Activated CD8-positive, alpha-beta memory T cell treated with anti-CD3 and anti-CD28 coated beads for 4 hours (primary cell): ENCODE data around the gene IDH2.
A peak's percentile ranks its signal among the peaks of the same experiment; 100 is the strongest.

Experiments used
- DNase-seq, 2 donors: peaks; one replicate each; pipeline ENCODE4 v3.0.0-alpha.2; 2020; ENCODE audit warnings: low read depth in 2 of 2

The IDH2 gene

GRCh38 chr15:90044916-90045371 lies 57.3 kb downstream of the IDH2 start:
- DNase-seq = no peak

DNA sequence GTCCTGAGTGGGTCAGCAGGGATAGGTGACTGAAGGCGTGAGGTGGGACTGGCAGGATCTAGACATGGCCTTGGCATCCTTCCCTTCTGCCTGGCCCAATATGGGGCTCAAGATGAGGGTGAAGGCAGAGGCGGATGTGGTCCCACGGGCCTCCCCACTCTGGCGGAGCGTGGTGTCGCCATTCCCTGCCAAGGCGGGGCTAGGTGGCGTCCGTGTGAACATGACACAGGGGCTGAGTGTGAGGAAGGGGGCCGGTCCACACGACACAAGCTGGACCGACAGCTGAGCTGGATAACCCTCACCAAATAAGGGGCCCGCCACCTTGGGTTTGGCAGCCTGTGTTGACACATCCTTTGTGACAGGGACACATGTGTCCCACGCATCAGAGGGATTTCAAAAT lies 58.1 kb downstream of the IDH2 start:
- DNase-seq = no peak

- no peak for DNase-seq
These were observed 58.7 kb downstream of the IDH2 start for GRCh38 chr15:90043530-90044010.

DNA sequence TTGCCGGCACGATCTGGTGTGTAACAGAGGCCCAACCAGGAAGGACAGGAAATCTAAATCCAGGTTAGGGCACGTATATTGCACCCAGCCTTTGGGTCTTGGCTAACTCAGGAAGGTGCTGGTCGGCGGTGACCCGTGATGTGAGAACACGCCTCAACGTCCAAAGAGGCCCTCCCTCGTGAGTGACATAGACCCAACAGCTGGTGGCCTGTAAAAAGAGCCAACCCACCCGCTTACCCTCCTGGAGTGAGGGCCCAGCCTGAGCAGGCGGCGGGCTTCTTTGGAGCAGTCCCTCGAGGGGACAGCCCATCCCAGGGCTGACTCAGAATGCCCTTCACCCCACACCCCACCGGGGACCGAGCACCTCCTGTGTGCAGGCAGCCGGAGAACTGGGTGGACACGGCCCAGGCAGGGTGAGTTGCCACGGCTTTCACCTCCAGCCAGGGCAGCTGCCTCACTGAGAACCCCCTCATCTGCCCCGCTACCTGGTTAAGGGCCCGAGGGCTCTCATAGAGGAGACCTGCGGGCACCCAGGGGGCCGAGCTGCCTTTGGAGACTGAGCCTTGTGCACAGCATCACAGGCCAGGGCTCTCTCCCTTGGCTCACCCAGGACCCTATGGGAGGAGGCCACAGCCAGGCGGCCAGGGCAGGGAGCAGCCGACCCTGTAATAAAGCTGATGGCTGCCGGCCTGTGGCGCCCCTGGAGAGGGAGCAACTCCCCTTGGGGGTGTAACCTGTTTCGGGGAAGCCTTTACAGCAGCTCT lies 59.3 kb downstream of the IDH2 start:
- DNase-seq = no peak

DNA sequence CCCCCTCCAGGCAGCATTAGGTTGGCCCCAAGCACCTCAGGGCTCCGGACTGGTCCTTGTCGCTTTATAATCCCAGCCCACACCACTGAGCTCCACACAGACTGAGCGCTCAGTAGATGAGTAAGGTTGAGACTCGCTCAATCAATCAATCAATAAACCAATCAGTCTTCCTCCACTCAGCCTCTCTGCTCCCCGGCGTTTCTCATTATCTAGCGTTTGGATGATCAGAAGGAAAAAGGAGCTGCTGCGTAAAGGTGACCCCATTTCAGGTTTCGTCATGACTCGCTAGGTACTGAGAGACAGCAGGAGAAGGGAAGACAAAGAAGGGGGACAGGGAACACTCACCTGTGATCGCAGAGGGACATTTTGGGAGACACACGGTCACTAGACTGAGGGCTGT lies 59.9 kb downstream of the IDH2 start:
- no peak for DNase-seq

DNA sequence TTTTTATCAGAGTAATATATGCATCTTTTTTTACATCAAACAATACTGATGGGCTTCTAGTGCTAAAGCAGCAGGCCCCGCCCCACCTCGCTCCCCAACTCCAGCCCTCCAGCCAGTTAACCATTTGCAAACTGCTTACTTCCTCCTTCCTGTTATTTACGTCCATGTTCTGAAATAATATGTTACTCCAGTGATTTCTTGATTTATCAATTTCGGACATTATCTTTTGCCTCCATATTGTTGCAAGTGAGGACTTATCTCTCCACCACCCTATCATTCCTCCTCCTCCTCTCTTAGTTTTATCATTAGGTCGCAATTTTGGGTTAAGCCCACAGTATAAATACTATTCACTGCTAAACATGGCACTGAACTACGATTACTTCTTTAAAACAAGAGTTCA lies 61.6 kb downstream of the IDH2 start:
- no peak for DNase-seq

- DNase-seq = no peak
These were observed 62.3 kb downstream of the IDH2 start for GRCh38 chr15:90039996-90040395.

DNA sequence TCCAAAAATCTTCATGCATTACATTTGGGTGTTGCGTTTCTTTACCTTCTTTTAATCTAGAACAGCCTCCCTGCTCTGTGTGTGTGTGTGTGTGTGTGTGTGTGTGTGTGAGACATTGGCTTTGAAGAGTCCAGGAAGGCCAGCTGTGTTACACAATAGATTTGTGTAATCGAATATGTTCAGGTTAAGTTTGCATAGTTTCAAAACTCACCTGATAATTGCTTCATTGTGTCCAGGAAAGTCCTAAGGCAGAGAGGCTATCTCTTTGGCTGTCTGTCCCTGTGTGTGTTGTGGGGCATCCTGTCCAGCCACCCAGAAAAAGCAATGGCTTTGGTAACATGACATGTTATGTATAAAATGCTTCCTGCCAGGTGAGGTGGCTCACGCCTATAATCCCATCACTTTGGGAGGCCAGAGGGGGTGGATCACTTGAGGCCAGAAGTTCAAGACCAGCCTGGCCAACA lies 63.6 kb downstream of the IDH2 start:
- DNase-seq = no peak

GRCh38 chr15:90037961-90038631 lies 64.2 kb downstream of the IDH2 start:
- peak in 1 of 2 donors; percentile 16 for DNase-seq

DNA sequence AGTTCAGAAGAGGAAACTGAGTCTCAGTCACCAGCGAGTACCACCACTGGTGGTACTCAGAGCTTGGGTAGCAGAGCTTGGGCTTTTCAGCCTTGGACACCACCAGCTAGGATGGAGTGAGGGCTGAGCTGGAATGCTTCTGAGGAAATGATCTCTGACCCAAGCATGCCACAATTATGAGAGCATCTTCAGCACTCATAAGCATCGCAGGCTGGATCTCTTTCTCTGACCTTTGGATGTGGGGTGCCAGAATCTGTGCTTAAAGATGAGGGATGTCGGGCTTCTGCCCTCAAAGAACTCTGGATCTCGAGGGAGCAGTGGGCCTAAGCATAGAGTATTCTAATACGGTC lies 64.8 kb downstream of the IDH2 start:
- DNase-seq = no peak

DNA sequence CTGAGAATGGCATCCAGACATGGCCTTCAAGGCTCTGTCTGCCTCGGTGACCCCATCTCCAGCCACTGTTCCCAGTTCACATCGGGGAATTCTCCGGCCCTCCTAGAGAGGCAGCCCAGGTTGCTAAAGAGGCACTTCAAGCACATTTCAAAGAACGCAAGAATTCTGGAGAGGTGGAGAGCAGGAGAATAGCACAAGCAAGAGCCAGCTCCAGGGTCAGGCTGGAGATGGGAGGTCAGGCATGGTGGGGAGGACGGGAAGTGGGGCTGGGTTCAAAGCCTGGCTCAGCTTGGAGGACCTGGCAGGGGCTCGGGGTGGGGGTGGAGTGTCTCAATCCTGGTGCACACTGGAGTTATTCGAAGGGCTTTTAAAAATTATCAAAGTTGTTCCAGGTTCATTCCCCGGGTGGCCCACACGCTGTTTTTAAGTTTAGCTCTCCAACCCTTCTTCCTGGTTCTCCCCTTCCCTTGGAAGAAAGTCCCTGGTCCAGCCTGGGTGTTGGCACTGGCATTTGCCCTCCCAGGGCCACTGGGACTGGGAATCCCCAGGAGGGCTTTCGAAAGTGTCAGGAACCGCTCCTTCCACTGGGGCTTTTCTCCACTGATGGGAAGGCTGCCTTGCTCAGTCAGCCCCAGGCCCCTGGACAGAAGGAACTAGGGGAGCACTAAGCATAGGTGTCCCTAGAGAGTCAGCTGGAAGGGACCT lies 65.3 kb downstream of the IDH2 start:
- DNase-seq = no peak

- no peak for DNase-seq
These were observed 65.9 kb downstream of the IDH2 start for GRCh38 chr15:90036343-90036742.

DNA sequence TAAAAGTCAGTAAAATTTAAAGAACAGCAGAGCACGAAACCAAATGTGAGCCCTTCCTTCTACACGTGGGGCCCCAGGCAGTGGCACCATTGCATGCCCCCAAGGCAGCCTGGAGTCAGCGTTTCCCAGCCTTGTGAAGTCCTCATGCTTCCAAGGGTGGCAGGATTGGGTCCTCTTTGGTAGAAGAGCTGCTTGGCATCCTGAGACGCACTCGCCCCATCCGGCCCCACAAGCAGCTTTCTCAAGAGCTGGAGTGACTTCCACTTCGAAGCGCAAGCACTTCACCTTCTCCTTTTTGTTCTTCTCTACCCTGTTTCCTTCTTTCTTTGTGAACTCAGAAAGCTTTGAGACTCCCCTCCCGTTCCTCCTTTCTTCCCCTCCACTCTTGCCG lies 66.4 kb downstream of the IDH2 start:
- DNase-seq = no peak

GRCh38 chr15:90035095-90035839 lies 67.0 kb downstream of the IDH2 start:
- peak in 1 of 2 donors; percentile 19 for DNase-seq

DNA sequence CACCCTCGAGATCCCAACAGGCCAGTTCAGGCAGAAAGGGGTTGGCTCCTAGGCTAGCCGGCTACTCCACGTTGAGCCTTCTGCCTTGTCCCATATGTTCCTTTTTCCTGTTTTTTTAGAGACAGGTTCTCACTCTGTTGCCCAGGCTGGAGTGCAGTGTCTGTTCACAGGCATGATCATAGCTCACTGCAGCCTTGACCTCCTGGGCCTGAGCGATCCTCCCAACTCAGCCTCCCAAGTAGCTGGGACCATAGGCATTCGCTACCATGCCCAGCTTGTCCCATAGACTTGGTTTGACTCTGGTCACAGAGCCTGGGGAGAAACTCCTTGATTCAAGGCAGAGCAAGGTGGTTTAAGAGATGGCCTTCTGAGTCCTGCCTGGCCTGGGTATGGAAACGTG lies 68.8 kb downstream of the IDH2 start:
- no peak for DNase-seq
